SW 1271 (cell line): ENCODE data around the gene ZBTB20.

Experiments used
- DNase-seq, 2 experiments: peaks; one replicate each; lab custom pipeline; 2025; lab: John Stamatoyannopoulos, UW

ZBTB20 gene

DNA sequence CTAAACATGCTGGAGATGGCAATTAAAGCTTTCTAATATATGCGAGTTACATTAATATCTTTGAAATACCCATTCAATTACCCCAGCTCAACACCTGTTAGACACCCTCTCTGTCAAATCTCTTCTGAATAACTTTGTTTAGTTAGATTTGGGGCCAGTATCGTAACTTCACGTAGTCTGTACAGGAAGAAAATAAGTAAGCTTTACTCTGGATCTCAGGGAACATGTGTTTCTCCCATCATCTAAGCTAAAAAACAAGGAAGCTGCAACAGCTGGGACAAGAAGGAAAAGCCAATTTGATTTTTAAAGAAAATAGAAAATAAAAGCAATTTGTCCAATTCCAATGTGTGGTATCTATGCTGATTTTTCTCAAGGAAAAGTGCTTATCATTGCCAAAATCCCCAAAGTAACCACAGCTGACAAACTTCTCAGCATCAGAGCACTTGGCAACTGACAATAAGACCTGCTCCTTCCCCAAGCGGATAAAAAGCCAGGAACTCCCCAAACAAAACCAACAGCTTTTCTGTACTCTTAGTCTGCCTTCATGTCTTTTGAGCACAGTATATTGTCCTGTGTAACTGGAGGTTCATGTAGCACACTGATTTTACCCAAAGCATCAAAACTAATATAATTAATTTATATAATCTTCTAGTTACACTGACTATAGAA, 279.1 kb downstream of the ZBTB20 start:
- DNase-seq, result no peak

DNA sequence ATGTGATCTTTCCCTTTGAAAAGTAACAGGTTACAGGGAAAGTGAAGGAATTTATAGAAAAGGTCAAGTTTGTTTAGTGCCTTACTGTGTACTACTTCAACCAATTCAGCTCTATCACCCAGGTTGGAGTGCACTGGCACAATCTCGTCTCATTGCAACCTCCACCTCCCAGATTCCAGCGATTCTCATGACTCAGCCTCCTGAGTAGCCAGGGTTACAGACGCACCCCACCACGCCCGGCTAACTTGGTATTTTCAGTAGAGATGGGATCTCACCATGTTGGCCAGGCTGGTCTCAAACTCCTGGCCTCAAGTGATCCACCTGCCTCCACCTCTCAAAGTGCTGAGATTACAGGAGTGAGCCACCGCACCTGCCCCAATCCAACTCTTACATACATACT, 279.7 kb downstream of the ZBTB20 start:
- DNase-seq, result no peak

DNA sequence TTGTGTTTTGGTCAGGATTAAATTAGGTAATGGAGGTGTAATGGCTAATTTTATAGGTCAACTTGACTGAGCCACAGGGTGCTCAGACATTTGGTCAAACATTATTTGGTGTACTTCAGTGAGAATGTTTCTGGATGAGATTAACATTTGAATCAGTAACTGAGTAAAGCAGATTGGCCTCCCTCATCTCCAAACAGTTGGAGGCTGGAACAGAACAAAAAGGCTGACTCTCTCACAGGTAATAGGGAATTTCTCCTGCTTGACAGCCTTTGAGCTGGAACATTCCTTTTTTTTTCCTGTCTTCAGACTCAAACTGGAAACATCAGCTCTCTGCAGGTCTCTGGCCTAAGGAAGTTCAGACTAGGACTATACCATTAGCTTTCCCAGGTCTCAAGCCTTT, 280.7 kb downstream of the ZBTB20 start:
- no peak for DNase-seq

DNA sequence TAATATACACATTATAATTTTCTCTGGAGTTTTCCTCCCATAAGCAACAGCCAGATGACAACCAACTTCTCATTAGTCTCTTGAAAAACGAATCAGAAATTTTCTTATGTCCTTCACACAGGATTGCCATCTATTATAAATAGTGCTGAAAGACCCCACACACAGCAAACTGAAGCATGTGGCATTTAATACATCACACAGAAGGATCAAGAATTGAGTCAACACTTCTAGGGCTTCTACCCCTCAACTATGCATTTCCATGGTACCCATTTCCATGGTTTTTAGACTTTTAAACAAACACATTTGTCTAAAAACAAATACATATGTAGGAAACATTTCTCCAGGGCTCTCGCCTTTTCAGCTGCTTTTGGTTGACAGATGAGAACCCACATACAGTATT, 282.1 kb downstream of the ZBTB20 start:
- DNase-seq, result no peak

DNA sequence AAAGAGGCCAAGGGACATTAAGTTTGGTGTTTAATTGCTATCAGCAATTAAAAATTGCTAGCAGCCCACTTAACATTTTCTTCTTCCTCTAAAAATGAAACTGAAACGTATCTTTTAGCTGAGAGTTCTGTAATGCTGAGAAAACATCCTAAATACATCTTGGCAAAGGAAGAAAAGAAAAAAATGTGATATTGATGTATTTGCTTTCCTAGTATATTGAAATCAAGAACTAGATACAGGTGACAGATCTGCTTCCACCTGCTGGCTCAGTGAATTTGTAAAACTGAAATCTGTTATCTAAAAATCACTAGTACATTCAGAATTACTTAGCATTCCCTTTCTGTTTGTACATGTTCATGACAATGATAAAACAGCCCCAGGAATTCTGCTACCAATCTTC, 283.2 kb downstream of the ZBTB20 start:
- no peak for DNase-seq

DNA sequence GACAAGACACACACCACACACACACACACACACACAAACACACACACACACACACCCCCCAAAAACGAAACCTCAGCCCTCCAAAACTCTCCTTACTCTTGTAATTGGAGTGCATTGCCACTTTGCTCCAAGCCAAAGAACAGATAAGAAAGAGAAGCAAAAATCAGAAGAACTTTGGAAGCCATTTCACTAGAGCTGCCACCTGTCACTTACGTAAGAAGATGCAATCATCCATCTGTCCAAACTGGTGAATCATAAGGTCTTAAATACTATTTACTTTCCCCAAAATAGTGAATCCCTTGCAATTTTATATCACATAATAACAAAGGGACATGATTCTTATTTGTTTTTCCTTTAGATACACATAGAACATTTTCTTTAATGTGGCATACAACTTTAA, 285.4 kb downstream of the ZBTB20 start:
- no peak for DNase-seq

DNA sequence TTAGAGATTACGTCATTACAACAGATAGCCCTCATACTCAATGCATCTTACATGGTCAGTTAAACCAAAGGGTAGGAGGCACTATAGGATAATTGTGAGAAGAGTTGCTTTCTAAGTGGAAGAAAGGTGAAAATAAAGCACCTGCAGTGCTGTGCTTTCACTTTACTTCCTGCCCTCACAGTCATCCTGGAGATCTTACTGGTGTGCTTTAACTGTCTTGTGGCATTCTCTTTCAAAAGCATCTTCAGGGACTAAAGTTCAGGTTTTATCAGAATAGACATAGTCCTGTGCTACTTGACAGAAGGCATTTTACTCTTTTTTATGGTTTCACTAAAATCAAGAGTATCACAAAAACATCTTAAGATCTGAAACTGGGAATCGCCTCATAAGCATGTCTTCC, 286.6 kb downstream of the ZBTB20 start:
- no peak for DNase-seq

DNA sequence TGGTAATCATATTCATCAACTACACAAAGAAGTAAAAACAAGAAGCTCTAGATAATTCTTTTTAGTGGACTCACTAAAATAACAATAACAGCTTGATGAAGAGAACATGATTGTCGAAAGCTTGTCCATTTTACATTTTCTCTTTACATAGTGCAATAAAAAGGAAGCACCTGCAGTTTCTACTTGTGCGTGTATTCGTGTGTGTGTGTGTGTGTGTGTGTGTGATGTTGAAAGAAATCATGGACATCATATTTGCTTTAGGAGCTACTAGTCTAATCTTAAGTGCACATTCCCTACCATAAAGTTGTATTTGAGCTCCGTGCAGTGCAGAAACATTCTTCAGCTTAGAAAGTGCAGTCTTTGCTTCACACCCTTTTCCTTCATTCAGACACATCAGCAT, 288.8 kb downstream of the ZBTB20 start:
- no peak for DNase-seq

DNA sequence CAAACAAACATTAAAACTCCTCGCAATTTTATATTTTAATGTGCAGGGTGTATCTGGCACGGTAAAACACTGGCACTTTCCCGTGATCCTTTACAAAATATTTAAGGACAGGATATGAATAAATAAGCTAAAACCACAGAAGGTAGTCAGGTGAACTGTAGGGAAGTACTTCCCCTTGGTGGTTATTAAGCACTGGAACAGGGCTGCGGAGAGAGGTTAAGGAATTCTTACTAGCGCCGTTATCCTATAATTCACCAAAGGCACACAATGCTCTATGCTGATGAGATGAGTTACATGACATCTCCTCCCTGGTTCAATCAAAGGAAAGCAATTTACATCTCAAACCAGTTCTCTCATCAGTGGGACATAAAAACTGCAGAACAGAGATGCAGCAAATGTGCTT, 289.8 kb downstream of the ZBTB20 start:
- no peak for DNase-seq

DNA sequence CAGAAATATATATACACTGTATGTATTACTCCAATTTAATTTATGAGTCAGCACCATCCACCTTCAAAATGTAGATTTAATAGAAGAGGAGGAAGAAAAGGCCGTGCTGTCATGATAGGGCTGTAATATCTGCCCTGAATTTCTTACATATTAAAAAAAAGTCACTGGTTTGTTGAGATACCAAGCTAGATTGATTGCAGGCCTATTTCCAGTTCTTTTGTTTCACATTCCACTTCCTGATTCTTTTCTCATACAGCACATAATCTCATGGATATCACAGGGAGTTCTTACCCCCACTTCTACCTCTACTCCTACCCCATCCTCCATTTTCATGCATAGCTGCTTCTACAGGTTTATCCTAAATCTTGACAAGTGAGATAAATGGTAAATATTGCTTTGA, 290.3 kb downstream of the ZBTB20 start:
- no peak for DNase-seq

DNA sequence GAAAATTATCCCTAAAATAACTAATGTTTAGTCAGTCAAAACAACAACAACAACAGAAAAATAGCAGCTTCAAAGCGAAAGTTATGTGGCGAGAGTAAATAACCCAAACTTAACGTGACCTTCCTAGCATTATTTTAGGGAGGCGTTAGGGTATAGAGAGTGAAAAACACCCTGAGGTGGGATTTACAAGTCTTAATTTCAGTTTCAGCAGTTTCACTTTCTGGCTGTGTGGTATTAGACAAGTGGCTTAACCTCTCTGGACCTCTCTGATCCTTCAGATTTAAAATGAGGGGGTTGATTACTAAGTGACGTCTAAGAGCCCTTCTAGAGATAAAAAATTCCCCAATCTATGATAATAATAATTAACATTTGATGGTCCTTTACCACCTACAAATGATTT, 291.2 kb downstream of the ZBTB20 start:
- no peak for DNase-seq

DNA sequence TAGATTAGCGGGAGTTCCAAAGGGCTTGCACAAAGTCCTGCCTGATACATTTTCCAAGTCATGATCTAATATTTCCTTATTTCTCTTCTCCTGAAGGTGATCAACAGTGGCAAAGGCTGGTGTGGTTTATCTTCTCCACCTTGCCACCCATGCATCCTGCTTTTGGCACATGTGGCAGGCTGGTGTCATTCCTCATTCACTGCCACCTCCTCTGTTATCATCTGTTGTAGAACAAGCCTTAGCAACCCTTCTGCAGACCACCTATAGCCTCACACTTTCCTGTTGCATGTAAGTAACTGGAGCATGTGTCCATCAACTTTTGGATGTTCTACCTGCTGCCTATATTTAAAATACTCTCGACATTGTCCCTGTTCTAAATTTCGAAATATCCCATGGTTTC, 294.1 kb downstream of the ZBTB20 start:
- DNase-seq, result no peak

DNA sequence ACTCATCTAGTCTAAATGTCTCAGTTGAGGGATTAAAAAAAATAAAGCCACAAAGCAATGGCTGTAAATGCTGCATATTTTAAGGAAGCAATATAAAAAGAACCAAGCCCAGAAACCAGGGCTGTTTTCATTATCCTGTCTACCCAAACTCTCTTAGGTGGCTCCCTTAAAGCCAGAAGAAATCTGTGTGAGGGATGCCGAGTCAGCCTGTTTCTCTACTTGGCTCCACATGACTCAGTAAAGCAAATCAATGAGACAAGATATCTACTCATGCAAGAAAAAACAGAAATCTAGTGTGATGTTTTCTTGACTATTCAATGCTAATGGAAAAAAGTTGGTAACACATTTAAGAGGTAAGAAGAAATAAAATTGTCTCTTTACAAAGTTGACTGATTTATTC, 296.2 kb downstream of the ZBTB20 start:
- no peak for DNase-seq

DNA sequence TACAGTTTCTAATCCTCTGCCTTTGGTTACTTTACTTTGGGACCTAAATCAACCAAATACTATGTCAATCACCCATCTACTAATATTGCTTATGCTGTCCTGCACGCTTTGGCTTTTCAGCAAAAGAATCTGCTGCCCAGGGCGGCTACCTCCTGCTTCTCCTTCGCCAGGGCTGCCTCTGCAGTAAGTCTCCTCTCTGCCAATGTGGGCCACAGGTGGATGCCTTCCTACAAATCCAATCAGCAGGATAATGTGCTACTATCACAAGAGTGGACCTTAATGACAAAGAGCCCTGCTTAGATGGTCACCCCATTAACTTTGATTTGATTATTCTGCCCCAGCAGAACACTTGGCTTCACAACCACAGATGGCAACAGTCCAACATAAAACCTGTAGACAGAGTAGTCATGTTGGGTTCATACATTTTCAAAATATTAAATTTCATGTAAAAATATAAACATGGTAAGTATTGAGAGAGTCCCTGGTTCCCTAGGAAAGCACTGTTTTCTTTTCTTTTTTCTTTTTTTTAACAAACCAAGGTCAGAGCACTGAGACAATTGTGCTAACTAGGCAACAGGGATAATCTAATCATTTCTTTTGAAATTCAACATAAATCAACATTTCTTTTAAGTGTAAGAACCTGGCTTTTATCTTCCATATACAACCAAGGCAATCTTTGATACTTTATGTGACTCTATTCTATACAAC, 298.3 kb downstream of the ZBTB20 start:
- no peak for DNase-seq

DNA sequence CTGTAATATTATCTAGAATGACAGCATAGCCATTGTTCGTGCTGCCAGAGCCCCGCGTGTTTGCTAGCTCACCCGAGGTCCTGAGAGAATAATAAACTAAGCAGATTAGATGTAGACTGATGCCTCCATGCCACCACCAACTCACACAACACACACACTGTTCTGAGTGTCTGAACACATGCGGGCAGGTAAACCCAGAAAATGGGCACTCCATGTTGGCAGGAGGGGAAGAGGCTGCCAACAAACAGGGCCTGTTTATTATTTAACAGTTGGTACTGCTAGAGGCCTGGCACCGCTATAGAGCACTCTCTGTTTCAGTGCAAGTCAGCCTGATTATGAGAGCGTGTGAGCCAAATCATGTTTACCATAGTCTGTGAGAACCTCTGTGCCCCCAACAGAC, 299.0 kb downstream of the ZBTB20 start:
- DNase-seq, result no peak

DNA sequence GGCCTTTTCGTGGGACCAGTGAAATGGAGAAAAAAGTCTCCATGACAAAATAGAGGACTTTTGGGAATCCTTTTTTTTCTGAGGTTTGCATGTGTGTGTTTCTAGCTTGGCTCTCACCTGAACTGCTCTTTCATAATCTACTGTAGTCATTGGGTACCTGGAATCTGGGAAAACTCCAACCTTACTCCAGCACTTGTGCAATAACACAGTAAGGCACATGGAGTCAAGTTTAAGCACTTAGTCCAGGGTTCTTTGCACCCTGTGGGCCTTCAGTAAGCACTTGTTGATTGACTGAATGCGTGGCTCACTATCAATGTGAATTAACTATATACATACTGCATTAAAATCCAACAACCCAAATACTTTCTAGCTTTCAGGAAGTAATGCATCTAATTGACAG, 299.5 kb downstream of the ZBTB20 start:
- DNase-seq, result no peak

DNA sequence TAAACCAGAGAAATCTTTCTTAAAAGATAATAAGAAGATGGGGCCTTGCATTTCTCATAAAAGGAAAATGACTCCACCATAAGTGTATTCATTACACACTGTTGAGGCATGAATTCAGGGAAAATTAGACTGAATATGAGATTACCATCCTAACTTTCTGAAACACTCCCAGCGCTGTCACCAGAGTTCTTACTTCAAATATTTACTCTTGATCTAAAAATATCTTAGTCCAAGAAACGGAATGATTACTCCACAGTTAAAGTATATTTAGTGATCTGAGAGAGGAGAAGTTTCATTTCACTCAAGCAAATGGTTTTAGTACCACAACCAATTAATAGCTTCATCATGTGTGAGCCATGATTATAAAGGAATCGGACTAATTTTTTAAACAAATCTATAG, 300.3 kb downstream of the ZBTB20 start:
- no peak for DNase-seq

DNA sequence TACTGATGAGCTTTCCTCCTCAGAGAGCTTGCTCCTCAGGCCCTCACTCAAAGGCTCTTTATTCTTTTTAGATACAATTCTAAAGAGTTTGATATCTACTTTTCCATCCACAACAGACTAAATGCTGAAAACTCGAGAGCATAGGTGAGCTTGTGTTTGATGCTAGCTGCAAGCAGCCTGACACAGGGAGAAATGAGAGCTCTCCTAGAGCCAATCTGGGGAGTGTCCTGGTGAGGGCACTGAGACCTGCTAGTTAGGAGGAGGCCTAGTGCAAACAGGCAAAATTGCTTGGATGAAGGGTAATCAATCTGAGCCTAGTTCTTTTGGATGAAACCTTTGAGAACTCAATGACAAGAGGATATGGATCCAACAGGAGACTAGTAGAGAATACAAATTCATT, 300.8 kb downstream of the ZBTB20 start:
- DNase-seq, result no peak

DNA sequence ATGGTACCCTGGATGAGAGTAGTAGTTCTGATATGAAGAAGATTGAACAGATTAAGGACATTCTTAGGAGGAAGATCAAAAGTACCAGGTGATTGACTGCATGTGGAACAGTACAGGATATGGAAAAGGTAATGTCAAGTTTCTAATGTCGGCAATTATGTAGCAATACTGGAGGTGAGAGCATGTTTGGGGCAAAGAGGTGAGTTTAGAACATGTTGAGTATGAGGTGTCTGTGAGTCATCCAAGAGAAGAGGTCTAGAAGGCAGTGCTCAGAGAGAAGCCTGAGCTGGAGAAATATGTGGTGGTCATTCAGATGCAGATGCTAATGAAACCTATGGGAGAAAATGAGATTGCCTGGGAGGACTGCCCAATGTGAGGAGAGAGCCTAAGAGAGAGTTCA, 305.6 kb downstream of the ZBTB20 start:
- no peak for DNase-seq

DNA sequence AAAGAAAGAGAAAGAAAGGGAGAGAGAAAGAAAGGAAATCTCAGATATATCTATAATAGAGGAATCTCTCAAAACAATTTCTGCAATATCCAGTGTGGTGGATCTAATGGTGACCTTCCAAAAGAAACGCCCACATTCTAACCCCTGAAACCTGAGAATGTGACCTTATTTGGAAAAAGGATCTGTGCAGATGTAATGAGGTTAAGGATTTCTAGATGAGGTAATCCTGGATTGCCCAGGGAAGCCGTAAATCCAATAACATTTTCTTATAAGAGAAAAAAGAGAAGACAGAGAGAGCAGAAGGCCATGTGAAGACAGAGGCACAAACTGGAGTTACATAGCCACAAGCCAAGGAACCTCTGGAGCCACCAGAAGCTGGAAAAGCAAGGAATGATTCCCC, 307.6 kb downstream of the ZBTB20 start:
- no peak for DNase-seq

DNA sequence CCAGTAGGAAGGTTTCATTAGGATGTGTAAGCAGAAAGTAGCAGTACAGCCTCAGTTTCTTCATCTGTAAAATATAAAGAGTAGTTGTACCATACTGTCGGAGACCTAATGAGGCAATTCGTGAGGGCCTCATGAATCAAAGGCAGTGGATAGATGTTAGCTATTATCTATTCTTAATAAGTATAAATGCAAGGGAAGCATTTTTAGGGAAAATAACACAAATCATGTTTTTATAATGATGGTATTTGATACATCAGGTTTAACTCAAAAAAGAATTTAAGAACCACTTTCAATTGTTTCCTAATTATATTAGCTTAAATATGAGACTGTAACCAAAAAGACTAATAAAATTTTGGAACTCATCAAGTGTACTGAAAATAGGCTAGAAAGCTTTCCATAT, 309.1 kb downstream of the ZBTB20 start:
- no peak for DNase-seq

DNA sequence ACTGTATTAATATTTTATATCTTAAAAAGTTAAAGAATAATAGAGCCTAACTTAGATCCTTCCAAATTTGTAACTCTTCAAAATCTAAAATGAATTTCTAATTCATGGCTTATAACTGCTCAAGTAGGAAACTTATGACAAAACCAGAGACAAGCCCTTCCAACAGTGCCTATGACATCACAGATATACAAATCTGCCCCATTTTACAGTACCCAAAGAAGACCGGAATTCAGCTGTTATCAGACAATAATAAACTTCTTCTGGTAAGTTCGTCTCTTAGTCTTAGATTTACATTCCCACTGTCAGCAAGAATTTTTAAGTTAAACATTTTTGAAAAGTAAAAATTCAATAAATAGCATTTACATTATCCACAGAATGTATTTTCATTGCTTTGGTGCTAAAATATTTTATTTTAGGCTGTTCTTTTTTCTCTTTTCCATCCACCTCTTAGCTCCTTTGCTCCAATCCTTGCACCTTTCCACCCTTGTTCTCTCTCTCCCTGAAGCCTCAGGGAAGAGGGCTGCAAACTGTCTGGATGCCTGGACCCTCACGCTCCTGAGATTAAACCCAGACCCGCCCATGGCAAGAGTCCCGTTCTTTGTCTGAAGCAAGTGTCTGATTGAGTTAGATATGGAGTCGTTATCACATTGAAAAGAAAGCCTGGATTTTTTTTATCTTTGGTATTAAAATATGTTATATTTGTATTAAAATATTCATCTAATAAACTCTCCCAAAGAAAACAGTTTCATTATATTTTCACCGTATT, 312.7 kb downstream of the ZBTB20 start:
- DNase-seq, result no peak

DNA sequence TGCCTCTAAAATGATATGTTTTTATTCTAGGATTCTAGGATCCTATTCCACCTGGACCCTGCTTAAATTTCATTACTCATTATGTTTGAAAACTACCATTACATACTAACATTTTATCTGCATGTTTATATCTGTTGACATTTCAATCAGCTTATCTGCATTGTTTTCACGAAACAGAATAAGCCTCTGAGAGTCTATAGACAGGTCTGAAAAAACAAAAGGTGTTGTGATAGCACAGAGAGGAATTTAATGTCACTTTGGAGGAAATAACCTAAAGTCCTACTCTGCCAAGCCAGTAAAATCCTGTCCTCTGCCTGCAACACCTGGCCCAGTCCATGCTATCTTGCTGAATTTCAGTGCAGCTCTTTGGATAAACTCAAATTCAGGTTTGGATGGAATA, 315.2 kb downstream of the ZBTB20 start:
- DNase-seq, result no peak
